H9 (cell line): ENCODE measurements around the gene SLC2A9. TPM values are rescaled to one million over a fixed set of nuclear protein-coding genes. Genes with fewer than 3 reads are reported as not detected.

Experiments used
- DNase-seq: peaks from one replicate; pipeline ENCODE4 v3.0.0-alpha.2; 2017
- H2AFZ ChIP-seq: one replicate; pipeline ENCODE4 v1.6.1; 2013; ENCODE audit warnings: mild to moderate bottlenecking, low read length, control low read depth, moderate library complexity
- H2AK5ac ChIP-seq: 2 replicates; pipeline ENCODE4 v1.6.1; 2013; ENCODE audit warnings: low read length, control low read depth, mixed read lengths; ENCODE audit not compliant: insufficient read length
- H2BK120ac ChIP-seq: one replicate; pipeline ENCODE4 v1.6.1; 2013; ENCODE audit warnings: low read depth, mild to moderate bottlenecking, low read length, control low read depth, inconsistent platforms; ENCODE audit not compliant: poor library complexity, severe bottlenecking
- H2BK12ac ChIP-seq: 2 replicates; pipeline ENCODE4 v1.6.1; 2013; ENCODE audit warnings: low read length, control low read depth, mixed read lengths, low read depth; ENCODE audit not compliant: insufficient read length
- H2BK15ac ChIP-seq: 2 replicates; pipeline ENCODE4 v1.6.1; 2013; ENCODE audit warnings: low read depth, low read length, control low read depth
- H2BK20ac ChIP-seq: one replicate; pipeline ENCODE4 v1.6.1; 2013; ENCODE audit warnings: low read depth, mild to moderate bottlenecking, low read length, control low read depth, inconsistent platforms; ENCODE audit not compliant: poor library complexity, severe bottlenecking
- H2BK5ac ChIP-seq: 2 replicates; pipeline ENCODE4 v1.6.1; 2013; ENCODE audit warnings: low read length, control low read depth, mixed read lengths; ENCODE audit not compliant: insufficient read length
- H3K14ac ChIP-seq: 2 replicates; pipeline ENCODE4 v1.6.1; 2013; ENCODE audit warnings: low read length, control low read depth; ENCODE audit not compliant: insufficient read depth
- H3K18ac ChIP-seq: 2 replicates; pipeline ENCODE4 v1.6.1; 2013; ENCODE audit warnings: low read depth, mild to moderate bottlenecking, mixed read lengths, low read length, control low read depth; ENCODE audit not compliant: insufficient read length
- H3K23ac ChIP-seq: 2 replicates; pipeline ENCODE4 v1.6.1; 2013; ENCODE audit warnings: low read length, control low read depth, mixed read lengths, low read depth; ENCODE audit not compliant: insufficient read length
- H3K23me2 ChIP-seq: 2 replicates; pipeline ENCODE4 v1.6.1; 2013; ENCODE audit warnings: low read depth, mild to moderate bottlenecking, mixed read lengths, low read length, control low read depth; ENCODE audit not compliant: insufficient read length, poor library complexity, severe bottlenecking
- H3K27ac ChIP-seq: 2 replicates; pipeline ENCODE4 v1.5.1; 2013; ENCODE audit warnings: low read length, control low read depth, mixed read lengths, low read depth; ENCODE audit not compliant: insufficient read length
- H3K27me3 ChIP-seq: 2 replicates; pipeline ENCODE4 v1.6.1; 2013; ENCODE audit warnings: low read length, control low read depth, inconsistent platforms; ENCODE audit not compliant: insufficient read depth
- H3K4ac ChIP-seq: 2 replicates; pipeline ENCODE4 v1.6.1; 2013; ENCODE audit warnings: low read depth, mild to moderate bottlenecking, control low read depth, inconsistent platforms, low read length, moderate library complexity
- H3K4me1 ChIP-seq: 2 replicates; pipeline ENCODE4 v1.6.1; 2013; ENCODE audit warnings: low read length, control low read depth, inconsistent platforms; ENCODE audit not compliant: insufficient read depth
- H3K4me2 ChIP-seq: 2 replicates; pipeline ENCODE4 v1.6.1; 2013; ENCODE audit warnings: low read length, control low read depth, mixed read lengths; ENCODE audit not compliant: insufficient read length, insufficient read depth
- H3K56ac ChIP-seq: 2 replicates; pipeline ENCODE4 v1.6.1; 2013; ENCODE audit warnings: low read depth, mild to moderate bottlenecking, mixed read lengths, low read length, control low read depth; ENCODE audit not compliant: insufficient read length
- H3K79me1 ChIP-seq: 2 replicates; pipeline ENCODE4 v1.6.1; 2013; ENCODE audit warnings: low read depth, mild to moderate bottlenecking, moderate library complexity, low read length, control low read depth, inconsistent platforms; ENCODE audit not compliant: insufficient read depth, poor library complexity, severe bottlenecking
- H3K79me2 ChIP-seq: 2 replicates; pipeline ENCODE4 v1.6.1; 2013; ENCODE audit warnings: low read length, control low read depth, inconsistent platforms; ENCODE audit not compliant: insufficient read depth
- H3K9ac ChIP-seq: 2 replicates; pipeline ENCODE4 v1.6.1; 2013; ENCODE audit warnings: low read length, control low read depth, mixed read lengths; ENCODE audit not compliant: insufficient read length; ENCODE audit errors: extremely low read depth
- H3K9me3 ChIP-seq: one replicate; pipeline ENCODE4 v1.6.1; 2013; ENCODE audit warnings: low read depth, low read length, inconsistent platforms; ENCODE audit not compliant: control insufficient read depth
- H3T11ph ChIP-seq: one replicate; pipeline ENCODE4 v1.6.1; 2013; ENCODE audit warnings: mild to moderate bottlenecking, low read length, control low read depth, inconsistent platforms
- H4K20me1 ChIP-seq: one replicate; pipeline ENCODE4 v1.6.1; 2013; ENCODE audit not compliant: control insufficient read depth, insufficient read length, insufficient read depth
- H4K5ac ChIP-seq: 2 replicates; pipeline ENCODE4 v1.6.1; 2013; ENCODE audit warnings: low read depth, mild to moderate bottlenecking, mixed read lengths, low read length, control low read depth; ENCODE audit not compliant: insufficient read length
- H4K8ac ChIP-seq: replicated peaks from 2 replicates; pipeline ENCODE4 v1.6.1; 2013; ENCODE audit warnings: low read length, control low read depth, mixed read lengths, low read depth; ENCODE audit not compliant: insufficient read length
- H4K91ac ChIP-seq: 2 replicates; pipeline ENCODE4 v1.6.1; 2013; ENCODE audit warnings: low read depth, mild to moderate bottlenecking, moderate library complexity, mixed read lengths, low read length, control low read depth; ENCODE audit not compliant: insufficient read length
- H3K27ac Mint-ChIP-seq, 3 experiments: 2 replicates in 2 of 3; 3 replicates in 1 of 3; pipeline ENCODE4 v1.8.0; 2020 to 2021; ENCODE audit warnings: mixed read lengths in 3 of 3, mild to moderate bottlenecking in 1 of 3, moderate library complexity in 1 of 3
- H3K27me3 Mint-ChIP-seq: 2 replicates; pipeline ENCODE4 v1.8.0; 2021; ENCODE audit warnings: low read depth, mild to moderate bottlenecking, moderate library complexity, mixed read lengths
- H3K36me3 Mint-ChIP-seq, 3 experiments: 2 replicates in 2 of 3; 3 replicates in 1 of 3; pipeline ENCODE4 v1.8.0; 2020 to 2021; ENCODE audit warnings: low read depth in 3 of 3, mixed read lengths in 3 of 3; ENCODE audit not compliant: insufficient read depth in 1 of 3
- H3K4me1 Mint-ChIP-seq, 2 experiments: 2 replicates each; pipeline ENCODE4 v1.8.0; 2020; ENCODE audit warnings: mixed read lengths in 2 of 2
- H3K4me3 Mint-ChIP-seq, 2 experiments: 2 replicates in 1 of 2; 3 replicates in 1 of 2; pipeline ENCODE4 v1.8.0; 2020 to 2021; ENCODE audit warnings: mild to moderate bottlenecking in 2 of 2, mixed read lengths in 2 of 2, moderate library complexity in 1 of 2
- H3K9me3 Mint-ChIP-seq, 2 experiments: 2 replicates in 1 of 2; 3 replicates in 1 of 2; pipeline ENCODE4 v1.8.0; 2020; ENCODE audit warnings: mild to moderate bottlenecking in 2 of 2, mixed read lengths in 2 of 2, moderate library complexity in 1 of 2
- CTCF ChIP-seq: fragments of 200-600 bp; sonication (generic); conservative IDR thresholded peaks from 3 replicates; pipeline ENCODE4 v1.8.0; 2021; ENCODE audit warnings: antibody characterized with exemption, mild to moderate bottlenecking
- whole genome bisulfite sequencing: extraction: QIAGEN DNeasy Blood & Tissue Kit; methylation state at CpG from one replicate; pipeline ENCODE4 v1.1.7; 2013; ENCODE audit warnings: missing lambda C conversion rate, low lambda C conversion rate, mixed read lengths; ENCODE audit not compliant: insufficient read length; ENCODE audit errors: extremely low coverage; 5-methylcytosine and 5-hydroxymethylcytosine counted together
- total RNA-seq: library from RNA; stranded (reverse); gene quantifications from 2 replicates; pipeline ENCODE4 v1.2.1, GENCODE V29; 2021

The SLC2A9 gene
- total RNA-seq, 1 experiment from 2014 or later, result 0.79 TPM

DNA sequence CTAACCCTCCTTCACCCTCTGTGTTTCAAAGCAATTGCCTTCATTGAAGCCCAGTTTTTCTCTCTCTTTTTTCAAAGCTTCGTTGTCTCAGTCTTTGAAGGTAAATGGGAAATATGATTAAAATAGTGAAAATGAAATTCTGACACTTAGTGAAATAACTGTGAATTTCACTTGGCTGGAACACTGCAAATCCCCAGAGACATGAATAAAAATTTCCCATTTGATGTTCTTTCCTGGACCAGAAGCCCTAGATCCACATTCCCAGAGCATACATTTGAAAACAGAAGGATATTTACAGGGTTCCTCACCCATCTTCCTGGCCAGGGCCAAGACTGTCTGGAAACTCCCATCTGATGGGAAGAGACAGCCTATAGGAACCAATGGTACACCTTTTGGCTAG lies 45.0 kb downstream of the SLC2A9 start:
- no peak overlapping the region for H3K4me3 Mint-ChIP-seq
- WGBS, result no CpG with 5 or more reads among the region's 1 CpG
- no peaks in the 10 kb centered on the region for H4K20me1 ChIP-seq
- no peak overlapping the region for H3K4ac ChIP-seq
- no peak for TF ChIP-seq CTCF
- no peaks in the 10 kb centered on the region for H3K79me1 ChIP-seq
- H2BK20ac ChIP-seq, result no peak overlapping the region
- peaks cover 17 to 21% of the 10 kb centered on the region in 2 experiments for H3K9me3 Mint-ChIP-seq
- H3K23me2 ChIP-seq, result no peaks in the 10 kb centered on the region
- no peak overlapping the region for H2AK5ac ChIP-seq
- H3K4me2 ChIP-seq, result no peak overlapping the region
- no peak overlapping the region for H3K27ac Mint-ChIP-seq
- no peak overlapping the region for H3K23ac ChIP-seq
- no peak overlapping the region for H4K5ac ChIP-seq
- H3K56ac ChIP-seq, result no peak overlapping the region
- DNase-seq, result no peak
- no peaks in the 10 kb centered on the region for H3K79me2 ChIP-seq
- H2BK12ac ChIP-seq, result no peak overlapping the region
- H2BK120ac ChIP-seq, result no peak overlapping the region
- peaks cover 4% of the 10 kb centered on the region; the same call in 1 of the 2 replicates for H3K4me1 ChIP-seq
- no peak overlapping the region for H3K9ac ChIP-seq
- no peak overlapping the region for H3T11ph ChIP-seq
- peaks cover 26 to 44% of the 10 kb centered on the region in 2 experiments for H3K4me1 Mint-ChIP-seq
- no peak overlapping the region for H3K18ac ChIP-seq
- H2AFZ ChIP-seq, result no peak overlapping the region
- H3K36me3 Mint-ChIP-seq, result peaks cover 2 to 6% (median 5%) of the 10 kb centered on the region in 3 experiments; a peak in 6 of 7 replicates
- no peaks in the 10 kb centered on the region for H3K9me3 ChIP-seq
- H2BK15ac ChIP-seq, result no peak overlapping the region
- no peak overlapping the region for H2BK5ac ChIP-seq
- no peak overlapping the region for H4K8ac ChIP-seq
- peaks cover 57% of the 10 kb centered on the region for H3K27me3 Mint-ChIP-seq
- no peak overlapping the region for H3K27ac ChIP-seq
- H4K91ac ChIP-seq, result no peak overlapping the region
- H3K14ac ChIP-seq, result no peak overlapping the region
- no peaks in the 10 kb centered on the region for H3K27me3 ChIP-seq
